TTC549 (cell line): ENCODE measurements around the gene NRXN3.

Experiments used
- FAIRE-seq: peaks from 2 replicates; lab custom pipeline; 2012; peaks lifted over from hg19 to GRCh38; lab: Jason Lieb, UNC

The NRXN3 gene

DNA sequence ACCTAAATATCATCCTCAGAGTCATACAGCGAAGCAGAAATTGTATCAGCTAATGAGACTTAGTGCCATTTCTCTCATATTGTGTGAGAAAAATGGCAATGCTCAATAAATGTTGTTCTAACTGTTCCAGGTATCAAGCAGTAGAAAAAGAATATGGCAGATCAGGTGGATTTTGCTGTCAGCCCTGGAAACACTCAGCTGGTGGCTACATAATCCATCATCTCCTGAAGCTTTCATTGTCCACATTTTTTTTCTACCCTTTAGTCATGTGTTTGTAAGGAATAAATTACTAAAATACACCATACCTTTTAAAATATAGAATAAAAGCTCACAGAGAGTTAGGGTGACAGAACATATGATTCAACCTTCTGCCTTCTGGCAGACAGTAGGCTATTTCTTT lies 1200.8 kb downstream of the NRXN3 start:
- FAIRE-seq: no peak

DNA sequence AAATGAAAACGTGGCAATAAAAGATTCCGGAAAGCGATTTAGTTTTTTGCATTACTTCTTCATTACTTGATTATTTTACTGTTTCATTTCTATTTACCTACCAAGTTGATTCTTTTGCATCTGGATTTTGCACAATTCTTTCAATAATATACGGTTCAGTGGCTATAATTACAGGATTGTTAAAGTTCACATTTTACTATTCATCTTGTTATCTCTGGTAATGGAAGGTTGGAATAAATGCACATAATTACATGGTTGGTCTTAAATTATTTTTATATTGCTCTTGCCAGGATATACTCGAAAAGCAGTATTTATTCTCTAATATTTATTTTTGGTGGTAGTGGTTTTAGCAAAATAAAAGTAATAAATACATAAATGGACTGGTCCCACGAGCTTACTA lies 1203.3 kb downstream of the NRXN3 start:
- FAIRE-seq: no peak

DNA sequence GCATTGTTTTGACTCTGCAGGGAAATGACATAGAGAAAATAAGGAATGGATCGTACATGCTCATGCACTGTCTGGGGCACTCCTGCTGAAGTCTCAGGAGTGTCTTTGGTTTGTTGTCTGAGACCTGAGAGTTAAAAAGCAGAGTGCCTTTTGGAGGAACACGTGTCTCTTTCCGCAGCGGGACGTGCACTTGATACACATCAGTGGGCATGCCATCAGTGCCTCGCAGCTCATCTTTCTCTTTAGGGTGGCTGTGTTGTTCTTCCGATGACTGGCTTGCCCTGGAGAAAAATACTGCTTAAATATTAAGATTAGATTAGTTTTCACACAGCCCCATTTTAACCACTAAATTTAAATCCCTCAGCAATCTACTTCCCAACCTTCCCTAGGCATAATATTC lies 1205.2 kb downstream of the NRXN3 start:
- FAIRE-seq: no peak

- no peak for FAIRE-seq
These were observed 1206.4 kb downstream of the NRXN3 start for GRCh38 chr14:79376557-79376956.

GRCh38 chr14:79378020-79378419 lies 1207.8 kb downstream of the NRXN3 start:
- FAIRE-seq: no peak

DNA sequence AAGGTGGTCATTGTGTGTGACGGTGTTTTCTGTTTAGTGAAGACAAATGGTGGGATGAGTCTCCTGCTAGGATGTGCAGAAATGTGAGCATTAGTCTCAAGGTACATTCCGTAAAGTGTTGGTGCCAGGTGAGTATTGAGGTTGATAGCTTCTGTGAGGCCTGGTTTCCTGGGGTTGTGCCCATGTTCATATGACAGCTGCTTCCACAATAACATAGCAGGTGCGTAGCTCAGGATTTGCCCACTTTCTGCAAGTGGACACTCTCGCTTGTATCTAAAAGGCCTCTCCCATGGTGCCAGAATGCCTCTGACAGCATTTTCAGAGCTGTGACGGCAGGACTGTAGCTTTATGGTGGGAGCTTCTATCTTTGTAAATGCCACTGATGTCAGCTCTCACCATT lies 1209.1 kb downstream of the NRXN3 start:
- FAIRE-seq: no peak

- no peak for FAIRE-seq
These were observed 1212.9 kb downstream of the NRXN3 start for GRCh38 chr14:79383031-79383430.

DNA sequence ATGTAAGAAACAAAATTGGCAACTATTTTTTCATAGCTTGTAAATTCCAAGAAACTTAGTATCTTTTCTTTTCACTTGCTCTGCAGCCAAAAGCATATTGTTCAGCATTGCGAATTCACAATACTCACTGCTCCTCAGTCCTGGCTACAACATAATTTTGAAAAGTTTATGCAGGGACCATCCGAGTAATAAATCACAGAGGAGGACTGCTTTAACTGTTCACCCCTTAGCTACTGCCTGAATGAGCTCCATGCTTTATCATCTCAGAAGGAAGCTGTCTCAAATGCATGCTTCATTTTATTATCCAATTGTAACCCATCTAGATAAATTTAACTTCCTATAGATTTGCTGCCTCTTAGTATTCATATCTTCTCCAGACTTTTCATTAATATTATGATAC lies 1213.3 kb downstream of the NRXN3 start:
- no peak for FAIRE-seq

DNA sequence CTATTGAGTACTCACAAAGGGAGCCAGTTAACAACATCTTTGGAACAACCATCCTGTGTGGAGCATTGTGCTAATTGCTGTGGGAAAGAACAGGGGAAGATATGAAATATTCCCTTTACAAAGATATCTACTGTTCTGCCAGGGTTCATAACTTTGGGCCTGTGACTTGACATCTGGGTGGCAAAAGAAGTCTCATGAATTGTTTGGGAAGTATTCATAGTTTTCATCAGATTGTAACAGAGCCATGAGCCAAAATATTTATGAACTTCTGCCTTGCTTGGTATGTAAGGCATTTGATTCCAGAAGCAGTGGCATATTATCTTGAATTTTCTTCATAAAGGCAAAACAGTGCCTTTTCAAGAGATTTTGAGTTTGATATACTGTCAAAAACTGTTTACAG lies 1224.9 kb downstream of the NRXN3 start:
- FAIRE-seq: no peak

- FAIRE-seq: no peak
These were observed 1234.8 kb downstream of the NRXN3 start for GRCh38 chr14:79404874-79405511.

GRCh38 chr14:79405512-79405910 lies 1235.3 kb downstream of the NRXN3 start:
- no peak for FAIRE-seq

GRCh38 chr14:79407572-79407971 lies 1237.4 kb downstream of the NRXN3 start:
- FAIRE-seq: no peak

GRCh38 chr14:79408696-79409095 lies 1238.5 kb downstream of the NRXN3 start:
- no peak for FAIRE-seq

DNA sequence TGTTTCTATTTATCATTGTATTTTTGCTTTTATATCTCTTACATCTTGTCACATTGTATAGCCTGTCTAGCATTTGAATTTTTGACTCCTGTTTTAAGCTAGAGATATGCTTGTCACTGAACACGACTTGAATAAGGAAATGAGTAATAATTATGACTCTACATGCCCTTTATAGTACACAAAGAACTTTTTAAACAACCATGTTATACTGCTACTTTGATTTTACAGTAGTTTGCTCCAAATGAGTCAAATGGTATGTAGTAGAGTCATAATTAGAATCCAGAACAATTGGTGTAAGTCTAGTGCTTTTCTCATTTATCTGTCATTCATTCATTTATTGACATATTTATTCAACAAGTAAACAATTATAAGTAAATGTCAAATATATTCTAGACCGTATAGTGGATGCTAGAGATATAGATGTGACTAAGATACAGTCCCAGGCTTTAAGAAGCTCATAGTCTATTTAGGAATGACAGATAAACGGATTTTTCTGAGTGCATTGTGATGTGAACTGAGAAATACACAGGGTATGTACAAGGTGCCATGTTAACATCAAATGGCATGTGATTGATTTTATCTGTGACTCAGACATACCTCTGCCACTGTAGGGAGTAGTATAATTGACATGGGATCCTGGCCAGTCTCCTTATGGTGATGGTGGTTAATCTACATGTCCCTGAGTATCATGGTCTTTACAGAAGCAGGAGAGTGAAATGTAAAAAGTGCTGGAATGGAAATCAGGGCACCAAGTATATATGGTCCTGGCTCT lies 1241.4 kb downstream of the NRXN3 start:
- FAIRE-seq: no peak

GRCh38 chr14:79412822-79413221 lies 1242.6 kb downstream of the NRXN3 start:
- no peak for FAIRE-seq

DNA sequence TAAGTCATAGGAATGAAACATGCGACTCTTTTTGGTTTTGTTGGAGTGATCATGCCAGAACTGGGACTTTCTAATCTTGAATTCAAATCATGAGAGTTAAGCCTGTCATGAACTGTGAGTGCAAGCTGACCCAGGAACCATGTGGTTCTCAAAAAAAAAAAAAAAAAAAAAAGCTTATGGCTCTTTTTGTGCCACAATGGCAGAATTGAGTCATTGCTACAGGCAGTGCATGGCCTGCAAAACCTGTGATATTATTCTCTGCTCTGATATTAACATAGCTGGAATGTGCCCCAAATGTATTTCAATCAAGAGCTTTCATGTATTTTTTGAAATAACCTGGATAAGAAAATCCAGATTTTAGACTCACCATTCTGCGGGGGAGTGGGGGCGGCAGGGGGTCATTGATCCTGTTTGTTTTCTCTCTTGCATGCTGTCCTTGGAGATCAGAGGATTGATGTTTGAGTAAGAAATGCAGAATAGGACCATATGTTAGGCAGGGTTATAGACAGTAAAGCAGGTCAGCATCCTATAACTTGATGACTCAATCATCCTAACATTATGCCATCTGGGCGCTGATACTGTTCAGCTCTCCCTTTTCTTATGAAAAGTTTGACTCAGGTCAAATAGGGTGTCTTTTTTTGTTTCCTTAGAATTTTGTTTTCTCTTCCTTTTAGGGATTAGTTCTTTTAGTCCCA lies 1243.7 kb downstream of the NRXN3 start:
- FAIRE-seq: no peak

GRCh38 chr14:79415726-79416125 lies 1245.6 kb downstream of the NRXN3 start:
- no peak for FAIRE-seq

DNA sequence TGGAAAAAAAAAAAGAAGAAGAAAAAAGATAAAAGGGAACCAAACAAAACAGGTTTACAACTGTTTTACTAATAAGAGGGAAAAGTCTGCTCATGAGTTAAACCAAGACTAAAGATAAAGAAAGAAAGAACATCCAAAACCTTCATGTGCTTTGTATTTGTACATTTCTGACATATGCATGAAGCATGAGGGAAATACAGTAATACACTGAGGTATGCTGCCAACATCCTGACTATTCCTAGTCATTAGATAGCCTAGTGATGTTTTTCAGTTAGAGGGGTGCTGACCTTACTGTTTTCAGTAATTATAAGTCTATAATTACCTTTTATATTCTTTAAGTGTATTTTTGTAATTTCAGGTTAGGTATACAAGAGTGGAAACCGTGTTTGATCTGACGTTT lies 1247.8 kb downstream of the NRXN3 start:
- FAIRE-seq: no peak

GRCh38 chr14:79418649-79419415 lies 1248.7 kb downstream of the NRXN3 start:
- no peak for FAIRE-seq

DNA sequence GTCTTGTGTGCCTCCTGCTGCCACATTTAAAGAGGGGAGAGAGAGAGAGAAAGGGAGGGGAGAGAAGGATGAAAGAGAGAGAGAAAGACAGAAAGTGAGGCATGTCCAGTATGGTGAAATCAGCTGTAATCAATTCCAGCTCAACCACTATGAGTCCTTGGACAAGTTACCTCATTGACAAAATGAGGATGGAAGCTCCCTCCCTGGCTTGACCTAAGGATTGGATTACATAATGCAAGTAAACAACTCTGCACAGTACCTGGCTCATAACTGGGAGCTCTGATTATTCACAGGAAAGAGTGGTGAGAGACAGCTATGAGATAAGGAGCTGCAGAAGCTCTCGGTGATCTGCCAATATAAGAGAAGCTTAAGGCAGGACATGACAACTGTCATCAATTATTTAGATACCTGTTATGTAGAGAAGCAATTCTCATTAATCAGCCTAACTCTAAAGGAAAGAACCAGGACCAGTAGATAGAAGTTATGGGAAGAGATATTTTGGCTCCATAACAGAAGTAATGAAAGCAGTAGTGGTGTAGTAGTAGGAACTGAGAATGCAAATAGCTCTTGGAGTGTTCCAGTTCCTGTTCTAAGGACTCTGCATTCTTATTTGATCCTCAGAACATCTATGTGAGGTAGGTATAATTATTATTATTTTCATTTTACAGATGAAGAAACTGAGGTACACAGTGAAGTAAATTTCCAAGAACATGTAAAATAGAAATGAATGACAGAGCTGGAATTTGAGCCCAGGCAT lies 1249.6 kb downstream of the NRXN3 start:
- no peak for FAIRE-seq

- no peak for FAIRE-seq
These were observed 1250.6 kb downstream of the NRXN3 start for GRCh38 chr14:79420725-79421124.

GRCh38 chr14:79421811-79422210 lies 1251.6 kb downstream of the NRXN3 start:
- no peak for FAIRE-seq
